KMS-11 (cell line): Measurements from ENCODE around the gene PAX3.

Experiments used
- H2AFZ ChIP-seq: fragments of 200-600 bp; sonication (generic); 2 replicates; pipeline ENCODE4 v1.6.1; 2016; ENCODE audit warnings: antibody characterized with exemption, mixed run types, low read depth
- H3K27ac ChIP-seq: fragments of 200-600 bp; sonication (generic); 2 replicates; pipeline ENCODE4 v1.6.1; 2016; ENCODE audit warnings: mild to moderate bottlenecking, mixed run types
- H3K27me3 ChIP-seq: fragments of 200-600 bp; sonication (generic); 2 replicates; pipeline ENCODE4 v1.6.1; 2017; ENCODE audit warnings: mild to moderate bottlenecking, low read depth, mixed run types, moderate library complexity; ENCODE audit not compliant: insufficient read depth
- H3K36me3 ChIP-seq: fragments of 200-600 bp; sonication (generic); 2 replicates; pipeline ENCODE4 v1.6.1; 2017; ENCODE audit warnings: mild to moderate bottlenecking, mixed run types; ENCODE audit not compliant: insufficient read depth
- H3K4me1 ChIP-seq: fragments of 200-600 bp; sonication (generic); 2 replicates; pipeline ENCODE4 v1.6.1; 2016; ENCODE audit warnings: mild to moderate bottlenecking, low read depth, mixed run types; ENCODE audit not compliant: poor library complexity, severe bottlenecking
- H3K4me2 ChIP-seq: fragments of 200-600 bp; sonication (generic); 2 replicates; pipeline ENCODE4 v1.7.0; 2016; ENCODE audit warnings: mild to moderate bottlenecking, mixed run types
- H3K4me3 ChIP-seq: fragments of 200-600 bp; sonication (generic); IDR thresholded peaks from 2 replicates; pipeline ENCODE4 v1.6.1; 2017; ENCODE audit warnings: low read depth, low read length, mixed read lengths; ENCODE audit not compliant: insufficient read depth
- H3K79me2 ChIP-seq: fragments of 200-600 bp; sonication (generic); 2 replicates; pipeline ENCODE4 v1.6.1; 2016; ENCODE audit warnings: low read depth, mixed run types; ENCODE audit not compliant: insufficient read depth
- H3K9ac ChIP-seq: fragments of 200-600 bp; sonication (generic); 2 replicates; pipeline ENCODE4 v1.6.1; 2016; ENCODE audit warnings: mild to moderate bottlenecking, mixed run types
- H4K20me1 ChIP-seq: fragments of 200-600 bp; sonication (generic); 2 replicates; pipeline ENCODE4 v1.6.1; 2016; ENCODE audit warnings: mild to moderate bottlenecking, mixed run types; ENCODE audit not compliant: insufficient read depth
- CTCF ChIP-seq: fragments of 200-600 bp; sonication (generic); conservative IDR thresholded peaks from 2 replicates; pipeline ENCODE4 v1.6.1; 2017; ENCODE audit warnings: low read depth, mild to moderate bottlenecking, antibody characterized with exemption, low read length, moderate library complexity, mixed read lengths

PAX3 gene

GRCh38 chr2:222241128-222241870, 57.5 kb downstream of the PAX3 start:
- Histone ChIP-seq H3K4me1 (no peaks in the 10 kb centered on the region), H4K20me1 (no peaks in the 10 kb centered on the region), H3K4me2 (no peak overlapping the region), H3K79me2 (no peaks in the 10 kb centered on the region), H3K27ac (no peak overlapping the region), H3K27me3 (no peaks in the 10 kb centered on the region), H3K9ac (no peak overlapping the region), H3K4me3 (no peak overlapping the region), H2AFZ (no peak overlapping the region), H3K36me3 (no peaks in the 10 kb centered on the region)
- TF ChIP-seq CTCF, result no peak

- H3K36me3 ChIP-seq, result no peaks in the 10 kb centered on the region
- no peak overlapping the region for H3K27ac ChIP-seq
- H2AFZ ChIP-seq, result no peak overlapping the region
- H3K79me2 ChIP-seq, result no peaks in the 10 kb centered on the region
- no peak overlapping the region for H3K9ac ChIP-seq
- H3K27me3 ChIP-seq, result no peaks in the 10 kb centered on the region
- no peaks in the 10 kb centered on the region for H3K4me1 ChIP-seq
- no peaks in the 10 kb centered on the region for H4K20me1 ChIP-seq
- H3K4me2 ChIP-seq, result no peak overlapping the region
- no peak overlapping the region for H3K4me3 ChIP-seq
- TF ChIP-seq CTCF, result no peak
These were observed 58.1 kb downstream of the PAX3 start for GRCh38 chr2:222240676-222241049.

GRCh38 chr2:222239945-222240675, 58.7 kb downstream of the PAX3 start:
- Histone ChIP-seq H3K27ac (no peak overlapping the region), H3K4me3 (no peak overlapping the region), H3K9ac (no peak overlapping the region), H3K27me3 (no peaks in the 10 kb centered on the region), H3K79me2 (no peaks in the 10 kb centered on the region), H3K4me2 (no peak overlapping the region), H3K4me1 (no peaks in the 10 kb centered on the region), H2AFZ (no peak overlapping the region), H4K20me1 (no peaks in the 10 kb centered on the region), H3K36me3 (no peaks in the 10 kb centered on the region)
- TF ChIP-seq CTCF, result no peak

- Histone ChIP-seq H3K79me2 (no peaks in the 10 kb centered on the region), H3K9ac (no peak overlapping the region), H4K20me1 (no peaks in the 10 kb centered on the region), H3K4me3 (no peak overlapping the region), H3K4me2 (no peak overlapping the region), H3K4me1 (no peaks in the 10 kb centered on the region), H2AFZ (no peak overlapping the region), H3K27me3 (no peaks in the 10 kb centered on the region), H3K36me3 (no peaks in the 10 kb centered on the region), H3K27ac (no peak overlapping the region)
- TF ChIP-seq CTCF, result no peak
These were observed 59.7 kb downstream of the PAX3 start for GRCh38 chr2:222239091-222239490.
